ENCODE data around the gene ZFAND3.
"Not testable (repeated sequence)": the region's sequence is repeated elsewhere in the genome, so short reads cannot be mapped to it uniquely, and the experiment has no call there.

Gene ZFAND3

DNA sequence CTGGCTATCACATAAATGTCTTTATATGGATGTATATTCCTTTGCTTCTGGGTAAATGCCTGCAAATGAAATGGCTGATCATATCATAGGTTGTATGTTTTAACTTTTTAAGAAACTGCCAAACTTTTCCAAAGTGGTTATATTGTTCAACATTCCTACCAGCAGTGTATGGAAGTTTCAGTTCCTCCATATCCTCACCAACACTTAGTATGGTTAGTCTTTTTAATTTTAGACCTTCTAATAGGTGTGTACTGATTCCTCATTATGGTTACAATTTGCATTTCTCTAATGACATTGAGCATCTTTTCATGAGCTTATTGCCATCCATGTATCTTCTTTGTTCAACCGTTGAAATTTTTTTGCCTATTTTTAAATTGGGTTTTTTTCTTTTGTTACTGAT lies 155.4 kb downstream of the ZFAND3 start:
- no peak for DNase-seq

DNA sequence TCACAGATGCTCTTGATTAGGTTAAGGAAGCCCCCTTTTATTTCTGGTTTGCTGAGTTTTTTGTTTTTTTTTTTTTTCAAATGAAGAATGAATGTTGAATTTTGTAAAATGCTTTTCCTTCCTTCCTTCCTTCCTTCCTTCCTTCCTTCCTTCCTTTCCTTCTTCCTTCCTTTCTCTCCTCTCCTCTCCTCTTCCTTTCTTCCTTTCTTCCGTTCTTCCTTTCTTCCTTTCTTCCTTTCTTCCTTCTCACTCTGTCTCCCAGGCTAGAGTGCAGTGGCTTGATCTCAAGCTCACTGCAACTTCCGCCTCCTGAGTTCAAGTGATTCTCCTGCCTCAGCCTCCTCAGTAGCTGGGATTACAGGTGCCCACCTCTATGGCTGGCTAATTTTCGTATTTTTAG lies 158.2 kb downstream of the ZFAND3 start:
- no peak for DNase-seq

DNA sequence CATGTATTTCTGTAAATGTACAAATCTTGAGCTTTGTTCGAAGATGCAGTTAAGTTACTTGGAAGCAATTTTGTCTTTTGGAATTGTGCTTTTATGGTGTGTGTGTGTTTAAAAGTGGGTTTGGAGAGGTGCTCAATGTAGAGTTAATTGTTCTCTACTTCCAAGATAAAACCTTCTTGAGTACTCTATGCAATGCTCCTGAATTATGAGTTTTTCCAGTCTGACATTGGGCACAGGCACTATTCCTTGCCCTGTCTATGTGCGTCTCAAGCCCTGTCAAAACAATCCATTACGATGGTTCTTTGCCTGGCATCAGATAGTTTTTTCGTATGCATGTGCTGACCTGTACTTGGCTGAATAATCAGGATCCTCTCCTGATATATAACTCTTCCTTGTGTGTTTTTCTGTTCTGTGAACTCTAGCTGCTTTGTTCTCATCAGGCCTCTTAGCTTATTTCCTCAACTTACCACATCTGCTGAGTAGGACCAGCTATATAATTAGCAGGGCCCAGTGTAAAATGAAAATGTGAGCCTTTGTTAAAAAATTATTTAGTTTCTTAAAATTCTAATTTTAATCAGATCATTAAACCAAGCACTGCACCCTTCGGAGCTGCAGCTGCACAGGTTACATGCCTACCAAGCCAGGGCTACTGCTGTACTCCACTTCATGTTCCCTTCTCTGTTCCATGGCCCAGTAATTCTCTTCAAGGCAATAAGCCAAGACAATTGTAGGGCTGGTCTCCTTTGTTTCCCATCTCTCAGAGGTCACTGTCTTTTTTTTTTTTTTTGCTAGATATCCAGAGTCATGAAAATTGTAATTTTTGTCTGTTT lies 160.1 kb downstream of the ZFAND3 start:
- DNase-seq = no peak

DNA sequence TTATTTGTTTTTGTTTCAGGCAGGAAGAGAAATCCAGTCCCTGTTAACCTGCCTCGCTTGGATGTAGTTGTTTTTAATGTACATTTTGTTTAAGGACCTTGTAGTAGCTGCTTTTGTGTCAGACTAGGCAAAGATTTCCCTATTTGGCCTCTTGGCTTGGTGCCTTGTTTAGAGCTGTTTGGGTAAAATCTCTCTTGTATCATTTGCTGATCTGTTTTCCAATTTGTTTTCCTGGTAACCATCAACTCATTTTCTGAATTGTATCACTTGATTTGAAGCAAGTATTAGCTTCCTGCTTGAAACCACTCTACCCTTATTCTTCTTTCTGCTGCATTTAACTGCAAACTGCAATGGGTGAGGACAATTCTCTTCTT lies 160.7 kb downstream of the ZFAND3 start:
- DNase-seq = no peak

DNA sequence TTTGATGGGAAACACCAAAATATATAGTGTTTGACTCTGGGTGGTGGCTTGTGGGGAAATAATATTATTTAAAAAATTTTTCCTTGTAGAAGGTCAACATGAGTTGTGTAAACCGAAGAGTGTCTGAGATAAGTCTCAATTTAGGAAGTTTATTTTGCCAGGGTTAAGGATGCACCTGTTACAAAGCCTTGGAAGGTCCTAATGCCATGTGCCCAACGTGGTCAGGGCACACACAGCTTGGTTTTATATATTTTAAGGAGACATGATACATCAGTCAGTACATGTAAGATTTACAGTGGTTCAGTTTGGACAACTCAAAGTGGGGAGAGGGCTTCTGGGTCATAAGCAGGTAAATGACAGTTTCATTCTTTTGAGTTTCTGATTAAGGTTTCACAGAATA lies 162.1 kb downstream of the ZFAND3 start:
- no peak for DNase-seq

DNA sequence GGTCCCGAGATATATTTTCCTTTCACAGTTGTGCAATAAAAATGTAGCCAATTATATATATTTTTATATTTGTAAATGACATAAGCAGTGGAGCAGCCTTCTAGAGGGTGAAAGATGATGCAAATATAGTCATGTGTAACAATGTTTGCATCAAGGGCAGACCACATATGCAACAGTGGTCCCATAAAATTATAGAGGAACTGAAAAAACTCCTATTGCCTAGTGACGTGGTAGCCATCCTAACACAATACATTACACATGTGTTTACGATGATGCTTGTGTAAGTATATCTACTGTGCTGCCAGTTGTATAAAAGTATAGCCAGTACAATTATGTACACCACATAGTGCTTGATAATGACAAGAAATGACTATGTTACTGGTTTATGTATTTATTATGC lies 162.8 kb downstream of the ZFAND3 start:
- DNase-seq = no peak

DNA sequence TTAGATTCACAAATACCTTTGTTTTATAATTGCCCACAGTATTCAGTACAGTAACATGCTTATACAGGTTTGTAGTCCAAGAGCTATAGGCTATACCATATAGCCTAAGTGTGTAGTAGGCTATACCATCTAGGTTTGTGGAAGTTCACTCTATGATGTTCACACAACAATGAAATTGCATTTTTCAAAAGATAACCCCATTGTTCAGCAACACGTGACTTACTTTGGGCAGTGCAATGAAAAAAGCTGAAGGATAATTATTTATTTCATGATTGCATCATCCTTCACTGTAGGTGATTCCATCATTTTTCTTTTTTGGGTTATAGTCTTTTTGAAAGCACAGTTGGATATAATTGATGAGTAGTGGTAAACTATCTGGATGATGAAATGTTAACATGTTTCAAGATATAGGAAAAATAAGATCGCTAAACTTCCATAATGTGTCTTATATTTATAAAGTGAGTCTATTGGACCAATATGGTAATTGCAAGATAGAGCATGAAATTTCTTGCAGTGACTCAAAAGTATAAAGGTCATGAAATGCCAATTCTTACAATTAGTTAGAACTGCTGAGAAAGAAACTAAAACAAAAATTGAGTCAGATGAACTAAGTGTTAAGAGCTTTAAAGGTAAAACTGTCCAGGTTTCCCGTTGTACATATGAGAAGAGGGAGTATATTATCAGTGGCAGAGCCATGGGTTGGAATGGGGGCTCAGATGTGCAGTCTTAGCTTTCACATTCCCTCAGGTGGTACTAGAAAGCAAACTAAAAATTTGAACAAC lies 164.4 kb downstream of the ZFAND3 start:
- no peak for DNase-seq

DNA sequence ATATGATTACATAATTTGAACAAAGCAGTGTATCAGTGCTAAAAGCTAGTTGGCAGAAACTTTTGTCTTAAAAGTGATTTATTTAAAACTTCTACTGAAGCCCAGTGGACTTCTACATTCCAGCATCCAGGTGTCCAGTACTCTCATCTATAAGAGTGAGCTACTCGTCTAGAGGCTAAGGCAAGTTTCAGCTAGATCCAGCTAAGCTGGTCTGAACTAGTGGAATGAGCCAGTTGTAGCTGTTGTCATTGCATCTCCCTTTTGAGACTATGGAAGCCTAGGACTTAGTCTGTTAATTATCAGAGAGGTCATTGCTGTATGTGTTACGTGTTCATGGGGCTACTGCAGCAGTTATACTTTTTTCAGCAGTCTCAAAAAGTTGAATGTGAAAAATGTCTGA lies 165.1 kb downstream of the ZFAND3 start:
- no peak for DNase-seq

DNA sequence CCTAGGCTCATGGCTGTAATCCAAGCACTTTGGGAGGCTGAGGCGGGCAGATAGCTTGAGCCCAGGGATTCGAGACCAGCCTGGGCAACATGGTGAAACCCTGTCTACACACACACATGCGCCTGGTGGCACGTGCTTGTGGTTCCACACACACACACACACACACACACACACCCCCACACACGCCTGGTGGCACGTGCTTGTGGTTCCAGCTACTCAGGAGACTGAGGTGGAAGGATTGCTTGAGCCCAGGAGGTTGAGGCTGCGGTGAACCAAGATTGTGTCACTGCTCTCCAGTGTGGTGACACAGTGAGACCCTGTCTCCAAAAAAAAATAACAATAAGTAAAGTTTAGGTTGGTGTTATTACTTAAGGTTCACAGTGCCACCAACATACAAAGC lies 165.8 kb downstream of the ZFAND3 start:
- peak; percentile 4 to 14 for DNase-seq

DNA sequence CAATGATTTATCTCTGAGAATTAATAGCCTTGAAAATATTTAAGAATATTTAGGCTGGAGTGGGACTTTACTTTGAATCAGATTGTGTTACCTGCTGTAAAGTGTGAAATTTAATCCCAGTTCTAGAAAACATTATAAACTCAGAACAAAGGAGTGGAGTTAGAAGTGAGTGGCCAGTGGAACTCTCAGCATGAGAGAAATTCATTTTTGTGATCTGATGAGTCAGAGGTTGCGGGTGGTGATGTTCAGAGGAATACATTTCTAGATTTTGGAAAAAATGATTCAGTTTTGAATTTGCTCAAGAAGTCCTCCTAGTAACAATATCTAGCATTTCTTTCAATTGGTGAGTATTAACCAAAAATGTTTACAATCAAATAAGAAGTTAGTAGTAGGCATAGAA lies 167.5 kb downstream of the ZFAND3 start:
- DNase-seq = no peak

DNA sequence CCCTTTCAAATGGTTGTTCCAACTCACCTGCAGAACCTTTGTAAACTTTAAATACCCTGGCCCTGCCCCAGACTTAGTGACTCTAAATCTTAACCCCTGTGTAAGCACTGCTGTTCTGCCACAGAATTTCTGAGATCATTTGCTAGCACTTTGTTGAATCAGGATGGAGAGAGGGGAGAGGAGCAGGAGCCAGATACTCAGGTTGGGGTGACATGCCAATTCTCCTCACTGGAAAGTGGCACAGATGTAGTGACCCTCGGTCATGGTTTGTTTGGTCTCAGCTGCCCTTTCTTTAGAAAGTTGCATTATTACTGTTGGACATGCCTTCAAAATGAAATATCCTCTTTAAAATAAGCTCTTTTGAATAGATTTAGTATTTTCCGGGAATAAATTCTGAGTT lies 168.0 kb downstream of the ZFAND3 start:
- DNase-seq = no peak

DNA sequence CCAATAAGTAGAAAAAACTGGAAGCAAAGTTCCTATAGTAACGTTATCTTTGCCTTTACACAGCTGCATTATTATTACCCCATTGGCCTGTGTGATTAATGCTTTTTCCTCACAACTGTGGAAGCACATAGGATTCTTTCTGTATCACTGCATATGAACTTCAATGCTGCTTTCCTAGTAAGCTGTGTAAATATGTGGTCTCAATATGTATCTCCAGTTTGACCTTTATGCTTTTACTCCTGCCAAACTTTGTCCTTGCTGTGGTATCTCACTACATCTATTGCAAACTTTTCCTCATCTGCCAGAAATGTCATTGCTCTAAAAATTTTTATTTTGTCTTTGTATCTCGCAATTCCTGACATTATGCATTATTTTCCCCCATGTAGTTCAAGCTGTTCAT lies 168.6 kb downstream of the ZFAND3 start:
- no peak for DNase-seq

DNA sequence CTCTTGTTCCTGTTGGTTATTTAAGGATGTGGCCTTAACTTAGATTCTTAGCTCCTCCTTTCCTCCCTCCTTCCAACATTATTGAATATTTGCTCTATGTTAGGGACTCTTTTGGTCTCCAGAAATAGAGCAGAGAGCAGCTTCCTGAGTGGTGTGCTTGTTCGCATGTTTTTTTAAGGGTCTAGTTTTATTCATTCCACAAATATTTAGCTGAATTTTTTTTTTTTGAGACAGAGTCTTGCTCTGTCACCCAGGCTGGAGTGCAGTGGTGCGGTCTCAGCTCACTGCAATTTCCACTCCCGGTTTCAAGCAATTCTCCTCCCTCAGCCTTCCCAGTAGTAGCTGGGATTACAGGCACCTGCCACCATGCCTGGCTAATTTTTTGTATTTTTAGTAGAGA lies 169.2 kb downstream of the ZFAND3 start:
- no peak for DNase-seq

DNA sequence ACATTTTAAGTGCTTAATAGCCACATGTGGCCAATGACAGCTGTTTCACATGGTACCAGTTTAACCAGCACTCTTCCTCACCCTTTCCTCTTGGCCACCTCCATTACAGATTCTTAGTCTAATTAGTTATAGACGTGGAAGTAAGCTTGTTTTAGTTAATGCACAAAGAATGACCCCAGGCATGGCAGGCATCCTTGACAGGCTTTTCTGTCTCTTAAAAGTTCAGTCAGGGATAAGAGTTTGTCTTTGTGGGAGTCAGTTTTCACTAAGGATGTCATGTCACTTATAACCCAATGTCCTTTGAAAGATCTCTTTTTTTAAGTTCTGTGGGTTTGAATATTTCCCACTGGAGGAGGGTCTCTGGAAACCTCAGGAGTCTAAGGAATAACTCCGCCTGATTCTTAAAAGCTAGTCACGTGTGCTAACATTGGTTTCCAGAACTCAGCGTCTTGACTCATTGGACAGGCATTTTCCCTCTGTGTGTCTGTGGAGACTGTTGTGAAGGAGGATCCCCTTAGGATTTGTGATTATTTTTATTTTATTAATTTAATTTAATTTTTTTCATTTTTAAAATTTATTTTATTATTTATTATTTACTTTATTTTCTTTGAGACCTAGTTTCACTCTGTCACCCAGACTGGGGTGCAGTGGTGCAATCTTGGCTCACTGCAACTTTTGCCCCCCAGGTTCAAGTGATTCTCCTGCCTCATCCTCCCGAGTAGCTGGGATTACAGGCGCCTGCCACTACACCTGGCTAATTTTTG lies 171.4 kb downstream of the ZFAND3 start:
- DNase-seq = no peak

DNA sequence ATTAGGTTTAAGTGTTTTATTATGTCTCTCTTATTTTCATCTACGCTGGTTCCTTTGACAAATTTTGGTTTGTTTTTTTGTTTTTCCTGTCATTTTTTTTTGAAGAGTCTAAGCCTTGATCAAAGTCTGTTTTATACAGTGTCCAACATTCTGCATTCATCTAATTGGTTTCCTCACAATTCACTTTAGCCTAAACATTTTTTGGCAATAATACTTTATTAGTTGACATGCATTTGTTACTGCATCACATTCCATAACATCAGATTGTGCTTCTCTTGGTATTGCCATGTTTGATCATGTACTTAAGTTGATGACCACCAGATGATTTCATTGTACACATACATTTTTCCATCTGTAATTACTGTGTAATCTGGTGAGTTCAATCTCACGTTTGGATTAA lies 173.2 kb downstream of the ZFAND3 start:
- DNase-seq = no peak

DNA sequence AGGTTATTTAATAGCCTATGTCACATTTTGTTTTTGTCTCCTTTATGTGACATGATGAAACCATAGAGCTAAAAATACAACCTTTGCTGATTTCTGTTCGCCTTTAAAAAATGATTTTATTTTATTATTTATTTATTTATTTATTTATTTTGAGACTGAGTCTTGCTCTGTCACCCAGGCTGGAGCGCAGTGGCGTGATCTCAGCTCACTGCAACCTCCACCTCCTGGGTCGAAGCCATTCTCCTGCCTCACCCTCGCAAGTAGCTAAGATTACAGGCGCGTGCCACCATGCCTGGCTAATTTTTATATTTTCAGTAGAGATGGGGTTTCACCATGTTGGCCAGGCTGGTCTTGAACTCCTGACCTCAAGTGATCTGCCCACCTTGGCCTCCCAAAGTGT lies 173.7 kb downstream of the ZFAND3 start:
- DNase-seq = not testable (repeated sequence)

DNA sequence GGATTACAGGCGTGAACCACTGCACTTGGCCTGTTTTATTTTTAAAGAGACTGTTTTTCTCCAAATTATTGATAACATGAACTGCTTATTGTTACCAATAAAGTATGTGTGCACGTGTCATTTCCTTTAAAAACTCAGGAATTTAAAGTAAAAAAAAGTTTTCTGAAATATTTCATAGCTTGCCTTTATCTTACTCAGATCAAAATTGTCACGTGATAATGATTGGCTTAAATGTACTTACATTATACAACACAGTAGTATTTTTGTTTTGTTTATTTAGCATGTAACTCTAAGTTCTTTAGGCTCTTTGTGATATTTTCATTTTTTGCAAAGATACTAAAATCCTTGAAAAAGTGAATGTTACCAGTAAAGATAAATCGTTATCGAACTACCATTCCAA lies 174.1 kb downstream of the ZFAND3 start:
- no peak for DNase-seq

DNA sequence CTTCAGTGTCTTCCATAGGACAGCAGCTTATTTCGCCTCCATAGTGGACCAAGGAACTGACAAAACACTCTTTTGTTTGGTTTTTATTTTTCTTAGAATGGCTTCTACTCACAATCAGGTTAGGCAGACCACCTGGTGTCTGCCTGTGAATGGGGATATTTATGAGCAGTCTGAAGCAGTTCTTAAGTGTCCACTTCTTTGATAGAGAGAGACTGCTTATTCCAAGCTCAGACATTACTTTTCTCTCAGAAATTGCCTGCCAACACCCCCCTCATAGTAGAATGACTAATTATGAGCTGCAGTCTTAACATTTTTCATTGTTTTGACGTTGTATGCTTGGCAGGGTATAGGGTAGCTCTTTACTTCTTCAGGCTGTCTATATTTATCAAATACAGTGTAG lies 174.7 kb downstream of the ZFAND3 start:
- no peak for DNase-seq

DNA sequence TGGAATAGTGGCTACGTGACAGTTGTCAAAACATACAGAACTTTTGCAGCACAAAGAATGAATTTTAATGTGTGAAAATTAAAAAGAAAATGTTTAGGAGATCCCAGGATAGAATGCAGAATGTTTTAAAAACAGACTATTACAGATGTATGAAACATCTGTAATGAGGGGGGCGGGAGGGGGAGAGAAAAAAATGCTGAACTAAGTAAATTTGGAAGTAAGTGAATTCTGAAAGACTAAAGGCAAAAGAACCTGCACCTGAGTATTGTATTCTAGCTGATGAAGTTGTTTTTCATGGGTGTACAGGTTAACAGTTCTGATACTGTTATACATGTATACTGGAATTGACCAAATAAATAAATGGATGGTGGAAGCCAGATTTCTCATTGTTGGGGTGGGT lies 178.8 kb downstream of the ZFAND3 start:
- DNase-seq = no peak

DNA sequence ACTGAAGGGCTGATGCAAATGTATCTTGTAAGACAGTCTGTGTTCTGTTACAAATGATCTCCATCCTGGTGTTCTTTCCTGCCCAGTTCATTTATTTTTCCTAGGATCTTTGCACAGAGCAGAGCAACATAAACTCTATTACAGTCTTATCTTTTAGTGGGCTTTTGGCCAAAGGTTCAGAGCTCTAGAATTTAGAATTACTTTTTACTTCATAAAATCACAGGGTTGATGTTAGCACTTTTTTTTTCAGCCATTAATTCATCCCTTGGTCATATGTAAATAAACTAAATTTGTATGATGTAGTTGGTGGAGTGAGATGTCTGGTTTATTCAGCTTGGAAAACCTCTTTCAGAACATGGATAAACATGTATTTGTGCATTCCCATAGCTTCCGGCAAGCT lies 181.9 kb downstream of the ZFAND3 start:
- DNase-seq = no peak

DNA sequence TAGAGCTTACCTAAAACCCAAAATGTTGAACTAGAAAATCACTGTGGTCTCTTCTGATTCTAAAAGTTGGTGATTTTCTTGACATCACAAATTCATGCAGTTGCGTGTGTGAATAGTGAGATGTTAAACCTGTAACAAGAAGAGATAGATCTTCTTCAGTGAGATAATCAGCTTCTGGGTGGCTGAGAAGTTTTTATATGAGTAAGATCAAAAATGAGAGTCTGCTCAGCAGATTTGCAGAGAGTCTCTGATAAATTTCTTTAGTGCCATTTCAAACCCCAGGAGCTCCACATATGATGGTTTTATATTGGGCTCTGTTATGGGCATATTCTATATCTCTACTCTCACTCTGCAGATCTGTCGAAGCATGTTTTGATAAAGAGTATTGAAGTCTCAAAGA lies 185.4 kb downstream of the ZFAND3 start:
- no peak for DNase-seq

DNA sequence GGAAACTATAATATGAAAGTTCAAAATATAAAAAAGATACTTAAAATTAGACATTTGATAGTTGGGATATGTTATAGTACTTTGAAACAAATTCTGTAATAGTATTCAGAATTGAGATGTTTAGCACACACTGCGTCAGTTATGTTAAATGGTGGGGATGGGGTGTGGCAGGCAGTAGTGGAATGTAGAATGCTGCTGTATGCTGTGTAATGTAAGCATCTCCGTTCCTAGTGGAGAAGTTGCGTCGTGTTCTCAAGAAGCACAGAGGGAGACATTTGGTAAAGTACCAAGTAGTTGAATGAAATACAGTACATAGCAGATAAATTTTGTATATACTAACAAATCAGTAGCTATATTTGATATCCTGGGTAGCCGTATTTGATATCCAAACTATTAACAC lies 192.4 kb downstream of the ZFAND3 start:
- no peak for DNase-seq

DNA sequence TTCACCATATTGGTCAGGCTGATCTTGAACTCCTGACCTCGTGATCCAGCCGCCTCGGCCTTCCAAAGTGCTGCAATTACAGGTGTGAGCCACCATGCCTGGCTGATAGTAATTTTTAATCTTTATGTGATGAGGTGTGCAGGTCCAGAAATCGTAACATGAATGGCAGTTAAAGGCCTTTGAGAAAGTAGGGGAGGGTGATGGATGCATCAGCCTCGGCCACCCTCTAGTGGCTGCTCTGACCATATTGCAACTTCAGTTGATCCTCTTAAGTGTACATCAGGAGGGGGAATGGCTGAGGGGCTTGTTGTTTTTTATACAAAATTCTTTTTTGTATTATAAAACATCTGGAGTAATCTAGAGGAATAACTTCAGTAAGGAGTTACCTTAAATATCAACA lies 193.0 kb downstream of the ZFAND3 start:
- DNase-seq = peak in 1 of 2 donors; percentile 15

DNA sequence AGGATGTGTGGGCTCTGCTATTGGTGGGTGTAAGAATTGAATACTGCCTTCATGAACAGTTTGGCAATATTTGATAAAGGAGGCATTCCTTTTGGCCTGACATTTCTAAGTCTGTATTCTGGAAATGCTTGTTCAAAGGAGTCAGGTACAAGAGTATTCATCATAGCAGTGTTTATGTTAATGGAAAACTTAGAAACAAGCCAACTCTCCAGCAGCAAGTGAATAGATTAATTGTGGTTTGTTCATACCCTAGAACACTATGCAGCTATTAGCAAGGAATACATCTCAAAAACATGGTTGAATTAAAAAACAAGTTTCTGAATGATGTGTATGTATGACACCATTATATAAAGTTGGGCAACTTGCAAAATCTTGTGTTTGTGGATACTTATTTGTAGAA lies 195.8 kb downstream of the ZFAND3 start:
- DNase-seq = no peak

Data from CD4-positive, alpha-beta T cell treated with Interleukin-4 for 1 hour (primary cell).